Cardiac septum (tissue), 1 donor: ENCODE data around the gene ANKRD6. TPM values are rescaled to one million over a fixed set of nuclear protein-coding genes. Genes with fewer than 3 reads are reported as not detected.

Experiments
- DNase-seq: peaks from one replicate; pipeline ENCODE4 v3.0.0-alpha.2; 2020; ENCODE audit warnings: low spot score
- intact Hi-C: fragments of 100-400 bp; cut with DNase I; formaldehyde crosslinking; loops from one replicate; pipeline ENCODE4 v1.14.0; 2022
- total RNA-seq: library from RNA; stranded (reverse); fragmentation: NEBNext Ultra II Directional; extraction: Animal tissue kit (Norgen Biotek cat#: 25700); gene quantifications from one replicate; pipeline ENCODE4 v1.2.1, GENCODE V29; 2021
- donor health status: DM: no; HTN: no; CAD: no.

ANKRD6 gene
- total RNA-seq, 1 donor from 2014 or later = 6.5 TPM

DNA sequence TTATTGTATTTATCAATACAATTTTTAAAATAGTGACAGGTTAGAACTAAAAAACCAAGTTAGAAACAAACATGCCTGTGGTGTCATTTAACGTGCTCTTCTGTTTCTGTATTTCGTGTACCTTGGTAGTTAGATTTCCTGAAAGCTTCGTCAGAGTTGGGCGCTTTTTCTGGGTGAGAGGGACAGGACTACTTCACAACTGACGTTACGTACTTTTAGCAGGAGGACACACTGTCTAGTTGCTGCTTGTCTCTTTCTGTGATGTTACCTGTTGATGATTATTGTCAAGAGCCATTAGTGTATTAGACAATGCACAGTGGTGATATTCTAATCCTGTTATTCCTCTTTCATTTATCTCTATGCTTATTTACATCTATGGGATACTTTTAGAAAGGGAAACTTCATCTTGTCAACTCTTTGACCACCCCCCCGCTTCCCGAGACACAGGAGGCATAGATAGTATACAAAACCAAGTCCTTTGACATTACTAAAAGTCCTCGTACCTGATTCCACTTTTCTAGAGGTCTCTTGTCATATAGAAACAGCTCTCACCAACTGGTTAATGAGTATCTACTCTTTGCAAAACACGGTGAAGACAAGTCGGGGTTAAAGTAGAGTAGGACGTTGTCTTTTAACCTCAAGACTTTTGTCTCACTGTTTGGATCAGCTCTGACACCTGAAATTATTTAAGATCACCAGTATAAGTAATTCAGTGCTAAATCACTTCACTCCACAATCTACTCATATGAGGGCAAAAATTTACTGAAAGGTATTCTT is 109.3 kb downstream of the ANKRD6 start:
- no peak for DNase-seq
- intact Hi-C loops = no loop called here

DNA sequence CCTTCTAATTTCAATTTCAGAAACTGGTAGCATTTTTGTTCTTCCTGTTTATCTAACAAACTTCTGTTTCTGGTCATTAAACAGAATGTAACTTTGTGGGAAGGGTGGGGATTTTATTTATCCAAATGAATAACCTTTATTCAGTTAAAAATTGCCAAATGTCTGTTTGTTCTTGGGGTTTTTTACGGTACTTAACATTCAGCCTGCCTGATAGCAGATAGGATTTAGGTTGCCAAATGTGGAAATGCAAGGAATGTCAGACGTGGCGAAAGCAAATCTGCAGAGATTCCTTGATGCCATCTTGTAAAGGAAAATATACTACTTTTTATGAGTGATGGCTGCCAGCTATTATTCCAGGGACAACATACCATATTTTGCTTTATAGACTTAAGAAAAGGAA is 109.9 kb downstream of the ANKRD6 start:
- intact Hi-C loops = no loop called here
- no peak for DNase-seq

DNA sequence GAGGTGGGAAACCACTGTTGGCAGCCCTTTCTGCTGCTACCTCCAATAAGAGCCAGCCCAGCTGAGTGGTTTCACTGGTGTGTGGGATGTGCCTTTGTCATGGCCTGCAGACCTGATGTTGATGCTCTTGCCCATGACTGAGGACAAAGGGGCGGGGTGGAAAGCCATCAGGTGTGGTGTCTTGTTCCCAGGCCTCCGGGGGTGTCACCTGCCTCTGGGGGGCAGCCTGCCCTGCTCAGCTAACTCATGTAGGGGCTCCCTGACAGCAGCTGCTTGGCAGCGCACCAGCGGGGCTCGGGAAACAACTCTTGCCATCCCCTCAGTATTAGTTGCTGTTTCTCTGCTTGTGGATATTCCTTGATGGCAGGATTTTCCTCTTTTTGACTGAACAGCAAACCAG is 114.3 kb downstream of the ANKRD6 start:
- intact Hi-C loops = no loop called here
- no peak for DNase-seq

DNA sequence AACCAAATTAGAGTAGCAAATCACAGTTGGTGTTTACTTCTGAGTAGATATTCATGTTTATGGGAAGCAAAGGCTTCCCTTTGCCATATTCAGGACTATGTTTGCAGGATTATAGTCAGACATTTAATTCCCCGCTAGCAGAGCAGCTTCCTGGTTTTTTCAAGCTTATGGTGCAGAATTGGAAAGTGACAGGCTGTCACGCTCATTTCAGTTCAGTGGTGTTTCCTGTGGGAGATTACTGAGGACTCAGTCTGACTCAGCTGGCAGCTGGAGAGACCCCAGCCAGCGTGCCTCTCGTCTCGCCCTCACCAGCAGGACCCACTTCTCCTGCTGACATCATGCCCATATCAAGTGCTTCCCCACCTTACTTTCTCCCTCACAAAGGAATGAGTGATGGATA is 120.5 kb downstream of the ANKRD6 start:
- DNase-seq = no peak
- intact Hi-C loops = no loop called here

DNA sequence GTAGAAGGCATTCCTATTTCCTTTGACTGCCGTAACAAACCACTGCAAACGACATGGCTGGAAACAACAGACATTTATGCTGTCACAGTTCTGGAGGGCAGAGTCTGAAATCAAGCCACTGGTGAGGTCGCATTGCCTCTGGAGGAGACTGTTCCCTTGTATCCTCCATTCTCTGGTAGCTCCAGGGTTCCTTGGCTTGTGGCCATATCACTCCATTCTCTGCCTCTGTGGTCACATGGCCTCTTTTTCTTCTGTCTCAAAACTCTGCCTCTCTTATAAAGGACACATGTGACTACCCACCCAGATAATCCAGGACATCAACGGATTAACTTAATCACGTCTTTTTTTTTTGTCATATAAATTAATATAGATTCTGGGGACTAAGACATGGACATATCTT is 121.2 kb downstream of the ANKRD6 start:
- DNase-seq = no peak
- intact Hi-C loops = no loop called here

DNA sequence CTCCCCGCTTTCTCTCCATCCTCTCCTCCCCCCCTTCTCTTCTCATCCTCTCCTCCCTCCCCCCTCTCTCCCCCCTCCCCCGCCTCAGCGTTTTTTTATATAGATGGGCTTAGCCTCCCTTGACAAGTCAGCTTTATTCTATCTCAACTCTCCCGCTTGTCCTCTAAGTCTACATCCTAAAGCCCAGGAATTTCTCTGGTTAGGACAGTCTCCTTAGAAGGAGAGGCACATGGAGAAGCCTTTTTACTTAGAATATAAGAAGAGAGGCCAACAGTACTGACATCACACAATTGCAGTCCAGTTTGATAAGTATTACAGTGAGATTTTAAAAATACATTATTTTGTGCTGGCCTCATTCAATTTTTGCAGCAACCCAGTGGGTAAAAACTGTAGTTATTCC is 122.1 kb downstream of the ANKRD6 start:
- intact Hi-C loops = no loop called here
- no peak for DNase-seq

DNA sequence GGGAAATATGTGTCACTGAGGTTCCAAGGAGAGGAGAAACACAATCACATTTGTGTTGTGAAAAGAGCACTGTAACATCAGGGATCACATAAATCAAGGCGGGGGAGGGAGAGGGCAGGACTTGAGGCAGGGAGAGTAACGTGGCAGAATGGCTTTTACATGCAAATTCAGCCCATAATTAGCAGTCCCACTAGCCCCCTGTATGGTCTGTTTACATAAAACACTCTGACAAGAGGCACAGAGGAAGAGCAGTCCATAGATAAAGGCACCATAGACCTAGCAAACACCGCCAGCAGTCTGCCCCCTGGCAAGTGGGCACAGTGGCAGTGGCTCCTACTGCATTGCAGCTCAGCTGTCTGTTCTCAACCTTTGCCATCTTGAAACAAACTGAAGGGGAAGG is 122.9 kb downstream of the ANKRD6 start:
- DNase-seq = no peak
- intact Hi-C loops = no loop called here

DNA sequence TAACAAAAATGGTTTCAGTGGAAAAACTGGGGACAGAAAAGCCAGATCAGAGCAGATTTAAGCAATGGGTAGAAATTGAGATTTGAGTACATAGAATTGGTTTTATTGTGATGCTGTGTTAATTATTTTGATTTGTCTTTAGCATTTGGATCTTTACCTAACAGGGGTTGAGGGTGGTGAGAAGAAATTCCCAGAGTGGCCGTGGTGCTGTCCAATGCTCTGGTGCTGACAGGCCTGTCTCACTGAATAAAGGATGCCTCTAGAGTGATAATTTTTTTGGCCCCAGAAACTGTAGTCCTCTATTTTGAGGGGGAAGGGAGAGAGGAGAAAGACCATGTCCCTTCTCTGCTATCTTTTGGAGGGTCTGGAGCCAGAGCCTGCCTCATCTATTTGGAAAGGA is 126.5 kb downstream of the ANKRD6 start:
- DNase-seq = no peak
- intact Hi-C loops = no loop called here

DNA sequence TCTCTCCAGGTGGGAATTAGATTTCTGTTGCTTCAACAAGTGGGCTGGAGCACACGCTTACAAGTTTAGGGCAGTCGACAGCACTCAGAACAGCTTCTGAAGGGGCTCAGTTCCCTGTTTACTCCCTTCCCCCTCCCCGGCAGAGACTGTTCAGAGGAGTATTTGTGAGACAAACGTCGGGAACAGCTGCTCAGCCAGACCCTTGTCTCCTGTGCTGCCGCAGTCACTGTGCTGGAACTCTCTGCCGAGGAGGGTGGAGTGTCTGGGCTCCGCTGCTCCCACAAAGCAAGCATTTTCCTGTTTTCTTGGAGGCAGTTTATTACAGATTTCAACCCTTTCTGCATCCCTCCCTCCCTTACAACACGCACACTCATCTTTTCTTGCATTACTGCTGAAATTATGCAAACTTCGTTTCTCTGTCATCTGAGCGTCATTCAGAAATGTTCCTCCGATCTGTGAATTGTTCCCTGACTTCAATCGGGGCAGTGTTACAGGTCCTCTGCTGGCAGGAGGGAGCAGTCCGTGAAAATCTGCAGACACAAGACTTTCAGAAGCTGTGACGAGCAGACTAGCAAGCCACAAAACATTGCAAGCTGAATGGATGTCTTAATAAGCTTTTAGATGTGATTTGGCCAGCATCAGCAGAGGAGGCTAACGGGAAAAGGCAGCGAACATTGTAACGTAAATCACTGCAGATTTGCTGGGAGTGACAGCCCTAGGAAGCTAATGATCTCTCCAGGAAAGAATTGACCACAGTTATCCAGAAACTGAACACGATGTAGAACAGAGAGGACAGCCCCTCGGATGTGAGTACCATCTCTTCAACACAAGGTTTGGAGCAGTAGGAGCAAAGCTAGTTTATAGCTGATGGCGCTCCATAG is 129.4 kb downstream of the ANKRD6 start:
- no peak for DNase-seq
- intact Hi-C loops = no loop called here

DNA sequence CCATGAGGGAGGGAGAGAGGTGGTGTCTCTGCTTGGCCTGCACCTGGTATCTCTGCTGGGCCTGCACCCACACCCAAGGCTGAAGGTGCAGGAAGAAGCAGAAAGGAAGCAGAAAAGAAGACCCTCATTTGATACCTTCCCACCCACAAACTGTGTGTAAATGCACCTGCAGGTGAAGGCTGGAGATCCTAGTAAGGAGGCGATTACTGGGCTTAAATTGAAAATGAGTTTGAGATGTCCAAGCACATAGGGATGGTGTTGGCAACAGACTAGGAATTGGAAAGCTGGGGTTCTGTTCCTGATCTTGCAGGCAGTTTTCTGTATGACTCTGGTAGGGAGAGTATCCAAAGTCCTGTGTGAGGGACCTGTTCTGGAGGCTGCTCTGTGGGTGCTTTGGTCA is 130.9 kb downstream of the ANKRD6 start:
- intact Hi-C loops = no loop called here

DNA sequence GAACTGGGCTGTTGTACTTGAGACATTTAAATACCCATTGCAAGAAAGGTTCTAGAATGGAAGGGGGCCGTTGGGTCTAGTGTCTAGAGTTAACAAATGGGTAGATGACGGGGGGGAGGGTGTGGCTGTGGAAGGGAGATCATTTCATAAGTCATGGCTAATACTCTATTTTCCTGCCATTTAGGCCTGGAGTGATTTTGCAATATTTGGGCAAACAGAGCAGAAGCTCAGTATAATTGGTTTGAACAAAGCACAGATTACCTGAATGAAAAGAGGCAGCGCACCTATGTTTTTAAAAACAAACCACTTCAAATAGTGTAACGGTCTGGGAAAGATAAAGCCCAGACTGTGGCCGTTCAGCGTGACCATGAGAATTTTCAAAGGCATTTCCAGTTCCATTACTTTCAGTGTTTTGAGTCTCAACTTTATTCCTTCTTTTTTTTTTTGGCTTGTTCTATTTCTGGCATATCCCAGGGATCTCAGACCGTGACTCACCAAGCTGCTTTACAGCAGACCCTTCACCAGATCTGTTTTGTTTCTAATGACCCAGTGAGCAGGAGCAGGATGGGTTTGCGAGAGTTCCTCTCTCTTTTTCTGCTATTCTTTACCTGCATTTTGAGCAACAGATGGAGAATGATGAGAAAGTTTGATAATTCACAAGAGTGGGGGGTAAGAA is 131.9 kb downstream of the ANKRD6 start:
- intact Hi-C loops = no loop called here
- DNase-seq = no peak

More for the DNA sequence above, 130.9 kb downstream of the ANKRD6 start:
- DNase-seq = no peak

DNA sequence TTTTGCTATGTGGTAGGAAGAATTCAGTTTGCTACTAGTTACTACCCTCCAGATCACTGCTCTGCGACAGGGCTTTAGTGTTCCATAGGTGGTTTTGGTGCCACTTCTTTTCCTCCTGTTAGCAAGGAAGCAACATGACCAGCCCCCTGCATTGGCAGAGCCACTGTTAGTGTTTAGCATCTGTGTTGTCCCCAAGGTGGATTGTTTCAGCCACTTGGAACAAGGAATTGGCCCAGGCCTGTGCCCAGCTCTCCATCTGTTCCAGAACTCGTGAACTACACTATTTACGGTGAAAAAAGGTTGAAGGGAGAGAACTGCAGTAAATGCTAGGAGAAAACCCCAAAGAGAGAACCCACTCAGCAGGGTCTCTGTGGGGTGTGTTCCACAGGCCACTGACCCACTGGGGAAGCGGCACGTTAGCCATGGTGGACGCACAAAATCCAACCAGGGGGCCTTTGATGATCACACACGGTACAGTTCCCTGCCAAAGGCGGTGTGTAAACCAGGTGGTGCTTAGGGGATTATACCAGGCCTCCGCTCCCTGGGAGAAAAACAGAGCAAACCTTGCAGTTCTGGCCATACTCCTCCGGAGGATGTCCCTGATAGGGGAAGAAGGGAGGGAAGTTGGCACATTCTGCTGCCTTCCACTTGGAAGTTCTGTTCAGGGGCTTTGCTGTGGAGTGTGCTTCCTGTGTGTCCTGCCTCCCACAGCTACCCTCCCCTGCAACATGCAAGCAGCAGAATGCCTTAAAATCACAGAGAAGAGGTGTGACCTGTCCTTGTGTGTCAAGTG is 133.3 kb downstream of the ANKRD6 start:
- no peak for DNase-seq
- intact Hi-C loops = no loop called here

DNA sequence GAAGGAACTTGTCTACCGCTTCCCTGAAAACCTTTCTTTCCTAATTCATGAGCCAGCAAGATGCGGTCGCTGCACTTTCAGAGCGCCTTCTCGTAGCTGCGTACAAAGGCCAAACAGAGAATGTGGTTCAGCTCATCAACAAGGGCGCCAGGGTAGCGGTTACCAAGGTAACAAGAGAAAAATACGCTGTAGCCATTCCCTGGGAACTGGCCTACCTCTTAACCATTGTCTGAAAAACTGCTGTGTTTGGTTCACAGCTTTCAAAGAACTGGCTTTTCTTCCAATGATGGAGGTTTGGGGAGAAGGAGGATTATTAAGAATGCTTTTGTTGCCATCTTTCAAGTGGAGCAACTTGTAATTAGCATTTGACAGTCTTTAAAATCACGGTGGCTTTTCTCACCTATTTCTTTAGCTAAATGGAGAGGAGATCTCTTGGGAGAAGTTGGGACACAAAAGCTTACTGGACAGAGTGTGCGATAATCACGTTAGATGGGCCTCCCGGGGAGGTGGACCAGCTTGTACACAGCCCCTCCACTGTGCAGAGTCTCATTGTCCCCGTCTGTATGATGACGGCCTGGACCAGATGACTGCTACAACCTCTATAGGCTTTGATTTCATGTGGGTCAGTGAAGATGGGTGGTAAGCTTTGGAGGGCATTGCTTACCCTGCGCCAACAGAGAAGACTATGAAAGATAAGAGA is 134.1 kb downstream of the ANKRD6 start:
- intact Hi-C loops = no loop called here
- DNase-seq = no peak

DNA sequence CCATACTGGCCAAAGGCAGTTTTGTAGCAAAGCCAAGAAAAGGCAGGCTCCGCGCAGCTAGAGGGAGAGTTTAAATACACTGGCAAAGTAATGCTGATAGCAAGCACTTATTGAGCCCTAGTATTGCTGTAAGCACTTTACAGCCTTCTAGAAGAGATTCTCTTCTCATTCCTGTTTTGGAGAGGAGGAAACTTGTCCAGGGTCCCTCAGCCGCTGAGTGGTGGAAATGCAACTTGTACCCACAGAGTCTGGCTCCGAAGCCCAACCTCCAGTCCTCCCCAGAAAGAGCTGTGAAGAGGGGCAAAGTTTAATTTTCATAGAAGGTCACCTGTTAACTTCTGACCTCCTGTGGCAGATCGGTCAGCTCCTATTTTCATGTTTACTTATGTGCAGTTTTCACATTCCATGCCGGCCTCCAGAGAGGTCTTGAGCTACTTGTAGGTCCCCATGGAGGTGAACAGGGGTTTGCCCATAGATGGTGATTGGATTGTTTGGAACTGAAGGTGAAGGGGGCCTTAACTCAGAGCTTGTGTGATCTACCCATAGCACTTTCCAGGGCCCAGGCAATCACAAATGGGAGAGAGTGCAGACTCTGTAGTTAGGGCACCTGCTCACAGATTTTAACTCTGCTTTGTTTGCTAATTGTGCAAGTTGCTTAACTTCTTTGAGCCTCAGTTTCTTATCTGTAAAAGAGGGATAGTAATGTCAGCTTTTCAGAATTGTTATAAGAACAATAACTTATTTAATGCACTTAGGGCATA is 134.9 kb downstream of the ANKRD6 start:
- intact Hi-C loops = no loop called here
- no peak for DNase-seq

DNA sequence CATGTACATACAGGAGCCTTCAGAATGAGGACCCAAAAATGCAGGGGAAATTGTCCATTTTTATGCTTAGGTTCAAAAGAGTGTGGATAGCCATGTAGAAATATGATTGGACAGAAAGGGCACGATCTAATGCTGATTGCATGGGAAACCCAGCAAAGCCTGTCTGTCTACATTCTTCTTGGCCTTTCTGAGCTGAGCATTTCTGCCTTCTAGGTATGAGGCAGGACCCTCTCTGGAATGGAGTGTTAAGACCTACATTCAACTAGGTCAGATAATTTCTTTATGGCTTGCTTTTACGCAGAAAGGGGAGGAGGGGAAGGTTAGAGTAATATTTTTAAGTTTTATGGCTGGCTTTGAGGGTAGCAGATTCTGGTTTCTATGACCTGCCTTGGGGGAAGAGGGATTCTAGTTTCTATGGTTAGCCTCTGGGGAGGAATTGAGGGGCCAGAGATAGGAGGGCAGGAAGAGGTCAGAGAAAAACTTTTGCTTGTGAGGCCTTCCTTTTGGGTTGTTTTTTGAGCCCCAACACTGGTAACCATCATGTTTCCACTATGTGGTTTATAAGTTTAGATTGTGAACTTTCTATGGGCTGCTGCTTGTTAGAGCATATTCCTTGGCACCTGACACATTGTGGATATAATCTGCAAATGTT is 142.1 kb downstream of the ANKRD6 start:
- intact Hi-C loops = no loop called here
- DNase-seq = no peak

DNA sequence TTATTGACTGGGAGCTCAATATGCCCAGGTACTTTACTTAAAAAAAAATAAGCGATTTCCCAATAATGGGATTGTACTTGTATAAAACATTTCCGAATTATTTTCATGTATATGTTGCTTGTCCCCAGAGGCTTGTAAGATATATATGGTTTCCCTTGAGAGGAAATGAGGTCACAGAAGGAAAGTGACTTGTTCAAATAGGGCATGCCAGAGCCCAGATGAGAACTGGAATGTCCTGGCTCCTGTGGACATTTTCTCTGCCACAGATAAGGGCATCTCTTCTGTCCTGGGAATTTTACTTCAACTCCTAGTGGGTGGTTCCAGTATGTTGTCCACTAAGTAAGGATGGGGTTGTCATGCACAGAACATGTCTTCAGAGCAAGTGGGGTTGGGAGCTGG is 142.6 kb downstream of the ANKRD6 start:
- intact Hi-C loops = no loop called here
- no peak for DNase-seq

DNA sequence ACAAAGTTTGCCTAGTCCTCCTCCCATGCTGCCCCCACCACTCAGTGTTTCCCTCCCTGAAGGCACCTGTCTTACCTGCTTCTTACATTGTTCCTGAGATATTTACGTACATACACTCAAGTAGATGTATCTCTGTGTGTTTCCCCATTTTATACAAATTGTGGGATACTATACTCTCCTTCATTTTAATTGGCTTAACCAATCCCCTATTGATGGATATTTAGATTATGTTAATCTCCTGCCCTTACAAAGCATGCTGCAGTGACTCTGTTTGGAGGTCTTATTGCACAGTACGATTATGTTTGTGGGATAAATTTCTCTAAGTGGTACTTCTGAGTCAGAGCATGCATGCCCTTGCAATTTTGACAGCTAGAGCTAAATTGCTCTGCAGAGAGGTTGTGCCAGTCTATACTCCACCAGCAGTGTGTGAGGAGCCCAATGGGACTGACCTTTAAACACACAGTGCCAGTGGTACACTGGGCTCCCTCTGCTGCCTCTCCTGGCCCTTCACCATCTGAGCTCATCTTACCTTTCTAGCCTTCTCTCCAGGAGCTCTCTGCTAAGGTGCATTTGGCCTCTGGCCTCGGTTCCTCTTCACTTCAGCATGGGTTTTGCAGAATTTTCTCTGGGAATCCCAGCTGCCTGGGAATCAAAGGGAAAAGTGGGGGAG is 148.2 kb downstream of the ANKRD6 start:
- DNase-seq = no peak
- intact Hi-C loops = no loop called here
